ENCODE measurements around the gene SGPP1. TPM values are rescaled to one million over a fixed set of nuclear protein-coding genes. Genes with fewer than 3 reads are reported as not detected.

SGPP1 gene
- total RNA-seq, 1 experiment from 2014 or later: 19.3 TPM

- Histone ChIP-seq H3K4me2 (ENCODE audit: low read length) (no peak overlapping the region), H3K9ac (ENCODE audit: low read length) (no peak overlapping the region), H3K36me3 (ENCODE audit: low read depth, low read length) (no peaks in the 10 kb centered on the region), H3F3A (ENCODE audit: low read length, unreplicated experiment) (no peaks in the 10 kb centered on the region), H2AFZ (ENCODE audit: low read length) (0 out of 2 replicates have a peak overlapping the region, but pooled peaks have one; percentile 45), H3K9me2 (replicated peaks; ENCODE audit: low read length) (no peaks in the 10 kb centered on the region), H3K4me3 (ENCODE audit: low read length) (no peak overlapping the region), H3K27ac (ENCODE audit: low read length) (no peak overlapping the region), H4K20me1 (ENCODE audit: low read length) (no peaks in the 10 kb centered on the region), H3K79me2 (ENCODE audit: low read length) (no peaks in the 10 kb centered on the region), H3K9me3 (ENCODE audit: low read length) (no peaks in the 10 kb centered on the region), H3K4me1 (ENCODE audit: insufficient read depth, low read length) (no peaks in the 10 kb centered on the region), H3K27me3 (ENCODE audit: low read length) (no peaks in the 10 kb centered on the region)
- no TSS peak for BruUV-seq (replicated peaks)
- no peak for TF ChIP-seq EZH2 (IDR thresholded peaks at IDR 0.05; ENCODE audit: low read length, unreplicated experiment)
- TF ChIP-seq, protein P1, sequence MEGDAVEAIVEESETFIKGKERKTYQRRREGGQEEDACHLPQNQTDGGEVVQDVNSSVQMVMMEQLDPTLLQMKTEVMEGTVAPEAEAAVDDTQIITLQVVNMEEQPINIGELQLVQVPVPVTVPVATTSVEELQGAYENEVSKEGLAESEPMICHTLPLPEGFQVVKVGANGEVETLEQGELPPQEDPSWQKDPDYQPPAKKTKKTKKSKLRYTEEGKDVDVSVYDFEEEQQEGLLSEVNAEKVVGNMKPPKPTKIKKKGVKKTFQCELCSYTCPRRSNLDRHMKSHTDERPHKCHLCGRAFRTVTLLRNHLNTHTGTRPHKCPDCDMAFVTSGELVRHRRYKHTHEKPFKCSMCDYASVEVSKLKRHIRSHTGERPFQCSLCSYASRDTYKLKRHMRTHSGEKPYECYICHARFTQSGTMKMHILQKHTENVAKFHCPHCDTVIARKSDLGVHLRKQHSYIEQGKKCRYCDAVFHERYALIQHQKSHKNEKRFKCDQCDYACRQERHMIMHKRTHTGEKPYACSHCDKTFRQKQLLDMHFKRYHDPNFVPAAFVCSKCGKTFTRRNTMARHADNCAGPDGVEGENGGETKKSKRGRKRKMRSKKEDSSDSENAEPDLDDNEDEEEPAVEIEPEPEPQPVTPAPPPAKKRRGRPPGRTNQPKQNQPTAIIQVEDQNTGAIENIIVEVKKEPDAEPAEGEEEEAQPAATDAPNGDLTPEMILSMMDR (conservative IDR thresholded peaks at IDR 0.05; ENCODE audit: low read depth, low read length): no peak
- POLR2A ChIA-PET (ENCODE audit: unreplicated experiment): no interaction called here
- ATAC-seq: no peak
- CTCF ChIA-PET: no interaction called here
- DNase-seq: no peak
- intact Hi-C loops (cut with micrococcal nuclease): no loop called here
Measured at GRCh38 chr14:63766611-63767010, 38.7 kb upstream of the SGPP1 start.

DNA sequence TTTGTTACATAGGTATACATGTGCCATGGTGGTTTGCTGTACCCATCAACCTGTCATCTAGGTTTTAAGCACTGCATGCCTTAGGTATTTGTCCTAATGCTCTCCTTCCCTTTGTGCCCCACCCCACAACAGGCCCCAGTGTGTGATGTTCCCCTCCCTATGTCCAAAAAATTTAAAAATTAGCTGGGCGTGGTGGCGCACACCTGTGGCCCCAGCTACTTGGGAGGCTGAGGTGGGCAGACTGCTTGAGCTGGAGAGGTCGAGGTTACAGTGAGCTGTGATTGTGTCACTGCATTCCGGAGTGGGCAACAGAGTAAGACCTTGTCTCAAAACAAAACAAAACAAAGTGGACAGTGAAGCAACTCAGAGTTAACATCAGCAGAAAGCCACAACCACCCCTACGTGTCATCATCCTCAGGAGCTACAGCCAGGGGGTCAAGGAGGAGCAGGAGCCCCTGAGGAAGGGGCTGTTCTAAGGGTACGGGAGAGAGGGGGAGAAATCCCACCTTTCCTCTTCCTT, 36.8 kb upstream of the SGPP1 start:
- CTCF ChIA-PET: no interaction called here
- POLR2A ChIA-PET (ENCODE audit: unreplicated experiment): no interaction called here
- Histone ChIP-seq H3F3A (ENCODE audit: low read length, unreplicated experiment) (no peaks in the 10 kb centered on the region), H3K4me1 (ENCODE audit: insufficient read depth, low read length) (no peaks in the 10 kb centered on the region), H2AFZ (ENCODE audit: low read length) (no peak overlapping the region), H3K4me3 (ENCODE audit: low read length) (no peak overlapping the region), H3K9me2 (replicated peaks; ENCODE audit: low read length) (no peaks in the 10 kb centered on the region), H3K4me2 (ENCODE audit: low read length) (no peak overlapping the region), H3K9ac (ENCODE audit: low read length) (no peak overlapping the region), H3K27ac (ENCODE audit: low read length) (no peak overlapping the region), H3K79me2 (ENCODE audit: low read length) (no peaks in the 10 kb centered on the region), H3K36me3 (ENCODE audit: low read depth, low read length) (no peaks in the 10 kb centered on the region), H4K20me1 (ENCODE audit: low read length) (no peaks in the 10 kb centered on the region), H3K27me3 (ENCODE audit: low read length) (no peaks in the 10 kb centered on the region), H3K9me3 (ENCODE audit: low read length) (no peaks in the 10 kb centered on the region)
- TF ChIP-seq EZH2 (IDR thresholded peaks at IDR 0.05; ENCODE audit: low read length, unreplicated experiment) (no peak), EZH2phosphoT487 (IDR thresholded peaks at IDR 0.05; ENCODE audit: borderline replicate concordance, low read length) (no peak)
- ATAC-seq (no peak), DNase-seq (no peak)
- no TSS peak for BruUV-seq (replicated peaks)
- intact Hi-C loops (cut with micrococcal nuclease): no loop called here

DNA sequence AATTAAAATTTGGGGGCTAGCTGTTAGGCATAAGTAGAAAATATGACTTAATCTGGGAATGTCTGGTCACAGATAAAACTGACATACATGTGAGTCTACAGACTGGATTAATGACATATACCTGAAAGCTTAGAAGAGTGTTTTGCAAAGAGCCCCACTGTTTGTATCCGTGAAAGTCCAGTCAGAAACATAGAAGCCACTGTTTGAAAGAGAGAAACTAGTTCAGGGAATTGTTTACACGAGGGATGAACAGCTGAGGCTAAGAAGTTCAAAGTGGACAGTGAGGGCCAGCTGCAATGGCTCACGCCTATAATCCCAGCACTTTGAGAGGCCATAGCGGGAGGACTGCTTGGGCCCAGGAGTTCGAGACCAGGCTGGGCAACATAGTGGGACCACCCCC, 36.2 kb upstream of the SGPP1 start:
- Histone ChIP-seq H3F3A (ENCODE audit: low read length, unreplicated experiment) (no peaks in the 10 kb centered on the region), H3K79me2 (ENCODE audit: low read length) (no peaks in the 10 kb centered on the region), H3K27ac (ENCODE audit: low read length) (no peak overlapping the region), H3K9ac (ENCODE audit: low read length) (no peak overlapping the region), H4K20me1 (ENCODE audit: low read length) (no peaks in the 10 kb centered on the region), H3K4me1 (ENCODE audit: insufficient read depth, low read length) (no peaks in the 10 kb centered on the region), H3K27me3 (ENCODE audit: low read length) (no peaks in the 10 kb centered on the region), H3K9me3 (ENCODE audit: low read length) (no peaks in the 10 kb centered on the region), H3K4me2 (ENCODE audit: low read length) (no peak overlapping the region), H3K4me3 (ENCODE audit: low read length) (no peak overlapping the region), H2AFZ (ENCODE audit: low read length) (no peak overlapping the region), H3K9me2 (replicated peaks; ENCODE audit: low read length) (no peaks in the 10 kb centered on the region), H3K36me3 (ENCODE audit: low read depth, low read length) (no peaks in the 10 kb centered on the region)
- TF ChIP-seq EZH2 (IDR thresholded peaks at IDR 0.05; ENCODE audit: low read length, unreplicated experiment) (no peak), EZH2phosphoT487 (IDR thresholded peaks at IDR 0.05; ENCODE audit: borderline replicate concordance, low read length) (no peak)
- TF ChIP-seq, protein P1 (conservative IDR thresholded peaks at IDR 0.05; ENCODE audit: low read depth, low read length): no peak
- ChIA-PET POLR2A (ENCODE audit: unreplicated experiment) (no interaction called here), CTCF (no interaction called here)
- no peak for ATAC-seq
- intact Hi-C loops (cut with micrococcal nuclease): no loop called here
- no peak for DNase-seq
- BruUV-seq (replicated peaks): no TSS peak
